CD4-positive, alpha-beta T cell treated with Interleukin-6 for 4 hours (primary cell): Measurements from ENCODE around the gene DGKA.
"Not testable (repeated sequence)": the region's sequence is repeated elsewhere in the genome, so short reads cannot be mapped to it uniquely, and the experiment has no call there.

Source experiments
- DNase-seq: peaks from one replicate; pipeline ENCODE4 v3.0.0-alpha.2; 2020; ENCODE audit warnings: mixed read lengths

The DGKA gene

DNA sequence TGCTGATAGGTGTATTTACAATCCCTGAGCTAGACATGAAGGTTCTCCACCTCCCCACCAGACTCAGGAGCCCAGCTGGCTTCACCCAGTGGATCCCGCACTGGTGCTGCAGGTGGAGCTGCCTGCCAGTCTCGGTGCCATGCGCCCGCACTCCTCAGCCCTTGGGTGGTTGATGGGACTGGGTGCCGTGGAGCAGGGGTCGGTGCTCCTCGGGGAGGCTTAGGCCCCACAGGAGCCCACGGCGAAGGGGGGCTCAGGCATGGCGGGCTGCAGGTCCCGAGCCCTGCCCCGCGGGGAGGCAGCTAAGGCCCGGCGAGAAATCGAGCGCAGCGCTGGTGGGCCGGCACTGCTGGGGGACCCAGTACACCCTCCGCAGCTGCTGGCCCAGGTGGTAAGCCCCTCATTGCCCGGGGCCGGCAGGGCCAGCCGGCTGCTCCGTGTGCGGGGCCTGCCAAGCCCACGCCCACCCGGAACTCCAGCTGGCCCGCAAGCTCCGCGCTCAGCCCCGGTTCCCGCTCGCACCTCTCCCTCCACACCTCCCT, 69.1 kb downstream of the DGKA start:
- DNase-seq, result not testable (repeated sequence)

DNA sequence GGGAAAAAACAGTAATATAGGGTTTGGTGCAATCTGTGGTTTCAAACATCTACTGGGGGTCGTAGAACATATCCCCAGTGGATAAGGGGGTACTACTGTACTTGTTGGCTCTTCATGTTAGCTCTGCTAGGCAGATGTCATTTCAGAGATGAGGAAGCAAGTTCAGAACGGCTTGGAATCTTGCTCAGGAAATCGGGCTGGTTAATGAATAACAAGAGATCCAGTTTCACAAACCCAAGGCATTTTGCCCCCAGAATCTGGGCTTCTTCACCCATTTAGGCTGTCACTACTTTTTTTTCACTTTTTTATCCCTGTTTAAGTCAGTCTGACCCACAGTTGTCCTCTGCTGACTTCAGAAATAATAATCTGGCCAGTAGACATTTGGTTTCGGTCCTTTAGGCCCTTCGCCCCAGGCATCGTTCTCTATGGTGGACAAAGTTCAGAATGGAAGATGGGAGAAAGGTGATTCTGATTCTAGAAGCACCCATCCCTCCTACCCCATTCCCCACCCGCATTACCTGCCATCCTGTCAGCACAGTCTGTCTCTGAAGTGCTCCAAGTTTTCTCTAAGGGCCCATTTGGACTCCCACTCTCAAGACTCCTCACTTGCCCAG, 70.6 kb downstream of the DGKA start:
- DNase-seq, result no peak

GRCh38 chr12:56003376-56003775, 72.4 kb downstream of the DGKA start:
- not testable (repeated sequence) for DNase-seq
